Prostate gland (tissue), 2 donors: ENCODE measurements around the gene DXO. TPM values are rescaled to one million over a fixed set of nuclear protein-coding genes. Genes with fewer than 3 reads are reported as not detected.
"Not testable (repeated sequence)": the region's sequence is repeated elsewhere in the genome, so short reads cannot be mapped to it uniquely, and the experiment has no call there.

Source experiments
- DNase-seq: peaks from one replicate; pipeline ENCODE4 v3.0.0-alpha.2; 2019; ENCODE audit warnings: low spot score
- H3K27ac ChIP-seq, 2 donors: fragments of 200-600 bp; sonication (generic); 2 replicates each; pipeline ENCODE4 v1.5.1; 2017 to 2019
- H3K27me3 ChIP-seq: fragments of 200-600 bp; sonication (generic); replicated peaks from 2 replicates; pipeline ENCODE4 v1.5.1; 2019; ENCODE audit not compliant: insufficient read depth
- H3K36me3 ChIP-seq, 2 donors: fragments of 200-600 bp; sonication (generic); 1 replicate in 1 of 2; 2 replicates in 1 of 2; pipeline versions ENCODE4 v1.5.1 to v1.8.1; 2017 to 2019
- H3K4me1 ChIP-seq: fragments of 200-600 bp; sonication (generic); replicated peaks from 2 replicates; pipeline ENCODE4 v1.5.1; 2019
- H3K4me3 ChIP-seq, 2 donors: fragments of 200-600 bp; sonication (generic); 2 replicates each; pipeline ENCODE4 v1.5.1; 2017 to 2019
- H3K9me3 ChIP-seq: fragments of 200-600 bp; sonication (generic); 2 replicates; pipeline ENCODE4 v1.5.1; 2017
- CTCF ChIP-seq, 4 experiments: fragments of 200-600 bp in 2 of 4; fragments of 450-650 bp in 2 of 4; sonication (generic) in 2 of 4; IDR thresholded peaks; 1 replicate in 3 of 4; 2 replicates in 1 of 4; pipeline ENCODE4 v1.5.1; 2016 to 2019; ENCODE audit warnings: antibody characterized with exemption in 4 of 4, mild to moderate bottlenecking in 2 of 4, moderate library complexity in 2 of 4
- POLR2A ChIP-seq: fragments of 450-650 bp; IDR thresholded peaks from one replicate; pipeline ENCODE4 v1.6.1; 2016; ENCODE audit warnings: antibody characterized with exemption, mild to moderate bottlenecking
- POLR2AphosphoS5 ChIP-seq: sonication (generic); formaldehyde crosslinking; IDR thresholded peaks from one replicate; pipeline ENCODE4 v1.6.1; 2017; ENCODE audit warnings: antibody characterized with exemption
- WGBS: methylation state at CpG from one replicate; pipeline ENCODE4 v1.1.5; 2018; 5-methylcytosine and 5-hydroxymethylcytosine counted together
- intact Hi-C: fragments of 100-400 bp; cut with DNase I; formaldehyde crosslinking; loops from one replicate; pipeline ENCODE4 v1.14.2; 2022
- total RNA-seq, 2 donors: library from RNA; depleted of rRNA; stranded (reverse); fragments of >200 nt; gene quantifications; one replicate each; pipeline ENCODE4 v1.1.0, GENCODE V29; 2016

DXO gene
- total RNA-seq, 2 donors from 2014 or later, result 21.9 to 36.0 TPM

GRCh38 chr6:31943742-31944141, 28.2 kb downstream of the DXO start:
- no peaks in the 10 kb centered on the region for H3K36me3 ChIP-seq
- WGBS, result 88% methylated on average over 3 of the region's 3 CpGs
- intact Hi-C loops, result no loop called here

GRCh38 chr6:31940256-31940664, 31.7 kb downstream of the DXO start:
- Histone ChIP-seq H3K9me3 (no peaks in the 10 kb centered on the region), H3K4me1 (peaks cover 5% of the 10 kb centered on the region), H3K27me3 (no peaks in the 10 kb centered on the region), H3K27ac (no peak overlapping the region), H3K36me3 (no peaks in the 10 kb centered on the region), H3K4me3 (no peak overlapping the region)
- DNase-seq, result no peak
- TF ChIP-seq POLR2AphosphoS5 (no peak), POLR2A (no peak), CTCF (IDR thresholded peaks at IDR 0.05) (no peak)
- 19% methylated on average over 6 of the region's 6 CpGs for WGBS
- intact Hi-C loops, result no loop called here

More at GRCh38 chr6:31943742-31944141, 28.2 kb downstream of the DXO start:
- DNase-seq, result no peak
- Histone ChIP-seq H3K27ac (no peak overlapping the region), H3K4me3 (no peak overlapping the region), H3K4me1 (peaks cover 13% of the 10 kb centered on the region), H3K27me3 (no peaks in the 10 kb centered on the region), H3K9me3 (no peaks in the 10 kb centered on the region)
- TF ChIP-seq POLR2AphosphoS5 (no peak), POLR2A (no peak), CTCF (IDR thresholded peaks at IDR 0.05) (no peak)

- WGBS, result 73% methylated on average over 9 of the region's 9 CpGs
- no peak overlapping the region for H3K4me3 ChIP-seq
- no peaks in the 10 kb centered on the region for H3K27me3 ChIP-seq
- H3K9me3 ChIP-seq, result no peaks in the 10 kb centered on the region
- H3K27ac ChIP-seq, result no peak overlapping the region
- no peaks in the 10 kb centered on the region for H3K36me3 ChIP-seq
- intact Hi-C loops, result no loop called here
- DNase-seq, result no peak
- no peak for TF ChIP-seq CTCF (IDR thresholded peaks at IDR 0.05)
- TF ChIP-seq POLR2A, result no peak
- no peak for TF ChIP-seq POLR2AphosphoS5
- H3K4me1 ChIP-seq, result no peaks in the 10 kb centered on the region
These were observed 36.1 kb downstream of the DXO start for GRCh38 chr6:31935823-31936222.

GRCh38 chr6:31935021-31935420, 36.9 kb downstream of the DXO start:
- H3K36me3 ChIP-seq, result no peaks in the 10 kb centered on the region
- intact Hi-C loops, result no loop called here
- H3K9me3 ChIP-seq, result no peaks in the 10 kb centered on the region
- DNase-seq, result no peak
- no peak for TF ChIP-seq CTCF (IDR thresholded peaks at IDR 0.05)
- TF ChIP-seq POLR2AphosphoS5, result no peak
- TF ChIP-seq POLR2A, result no peak
- WGBS, result 87% methylated on average over 3 of the region's 3 CpGs
- no peak overlapping the region for H3K27ac ChIP-seq
- H3K4me3 ChIP-seq, result no peak overlapping the region
- no peaks in the 10 kb centered on the region for H3K4me1 ChIP-seq
- H3K27me3 ChIP-seq, result no peaks in the 10 kb centered on the region

- Histone ChIP-seq H3K36me3 (no peaks in the 10 kb centered on the region), H3K27me3 (no peaks in the 10 kb centered on the region), H3K9me3 (no peaks in the 10 kb centered on the region), H3K4me3 (no peak overlapping the region), H3K4me1 (no peaks in the 10 kb centered on the region), H3K27ac (no peak overlapping the region)
- TF ChIP-seq POLR2AphosphoS5, result no peak
- TF ChIP-seq CTCF (IDR thresholded peaks at IDR 0.05), result no peak
- no peak for TF ChIP-seq POLR2A
- intact Hi-C loops, result no loop called here
- DNase-seq, result no peak
- 85% methylated on average over 19 of the region's 19 CpGs for WGBS
These were observed 38.4 kb downstream of the DXO start for GRCh38 chr6:31933537-31933936.

GRCh38 chr6:31932137-31932536, 39.8 kb downstream of the DXO start:
- H3K4me3 ChIP-seq, H3K27me3 ChIP-seq, H3K27ac ChIP-seq, H3K4me1 ChIP-seq, DNase-seq, intact Hi-C loops, H3K36me3 ChIP-seq, H3K9me3 ChIP-seq: not testable (repeated sequence)
- WGBS, result 92% methylated on average over 24 of the region's 32 CpGs
